Thyroid gland (tissue), 4 donors: Measurements from ENCODE around the gene FYB1.

Source experiments
- CTCF ChIP-seq, 6 experiments: fragments of 200-600 bp in 3 of 6; fragments of 450-650 bp in 3 of 6; sonication (generic) in 3 of 6; IDR thresholded peaks; one replicate each; pipeline ENCODE4 v1.5.1; 2016 to 2019; ENCODE audit warnings: antibody characterized with exemption in 6 of 6, mild to moderate bottlenecking in 2 of 6, inconsistent platforms in 1 of 6, moderate library complexity in 1 of 6
- POLR2A ChIP-seq, 2 donors: fragments of 450-650 bp; IDR thresholded peaks; one replicate each; pipeline ENCODE4 v1.6.1; 2017; ENCODE audit warnings: antibody characterized with exemption in 2 of 2, mild to moderate bottlenecking in 2 of 2, moderate library complexity in 1 of 2

- TF ChIP-seq CTCF (IDR thresholded peaks at IDR 0.05) (no peak), POLR2A (IDR thresholded peaks at IDR 0.05) (no peak)
Measured at GRCh38 chr5:39195198-39195826, 24.1 kb downstream of the FYB1 start.
